Dendritic cell treated with granulocyte-macrophage colony-stimulating factor and Interleukin-4, amounts not matched to agents 40 ng/mL and 50 ng/mL, for 4 days (primary cell): ENCODE results near the gene CDH5.

Experiments used
- H3K27ac Mint-ChIP-seq: one replicate; pipeline ENCODE4 v1.8.0; 2022; ENCODE audit warnings: mild to moderate bottlenecking, mixed read lengths
- H3K27me3 Mint-ChIP-seq: one replicate; pipeline ENCODE4 v1.8.0; 2022; ENCODE audit warnings: mild to moderate bottlenecking, mixed read lengths
- H3K36me3 Mint-ChIP-seq: one replicate; pipeline ENCODE4 v1.8.0; 2022; ENCODE audit warnings: low read depth, mixed read lengths
- H3K4me1 Mint-ChIP-seq: one replicate; pipeline ENCODE4 v1.8.0; 2022; ENCODE audit warnings: low read depth, mixed read lengths
- H3K4me3 Mint-ChIP-seq: one replicate; pipeline ENCODE4 v1.8.0; 2022; ENCODE audit warnings: mild to moderate bottlenecking, moderate library complexity, mixed read lengths
- H3K9me3 Mint-ChIP-seq: one replicate; pipeline ENCODE4 v1.8.0; 2022; ENCODE audit warnings: mixed read lengths
- intact Hi-C: fragments of 100-400 bp; cut with micrococcal nuclease; formaldehyde crosslinking; loops from one replicate; pipeline ENCODE4 v1.15.0; 2022

Gene CDH5

GRCh38 chr16:66360624-66361324, 5.7 kb upstream of the CDH5 start:
- Mint-ChIP-seq H3K4me3 (no peak overlapping the region), H3K27me3 (peaks cover 52% of the 10 kb centered on the region), H3K27ac (no peak overlapping the region), H3K4me1 (peaks cover 57% of the 10 kb centered on the region), H3K36me3 (no peaks in the 10 kb centered on the region), H3K9me3 (no peaks in the 10 kb centered on the region)
- intact Hi-C loops: no loop called here

GRCh38 chr16:66361604-66362135, 4.8 kb upstream of the CDH5 start:
- Mint-ChIP-seq H3K27me3 (peaks cover 51% of the 10 kb centered on the region), H3K4me1 (peaks cover 66% of the 10 kb centered on the region), H3K9me3 (no peaks in the 10 kb centered on the region), H3K4me3 (no peak overlapping the region), H3K27ac (no peak overlapping the region), H3K36me3 (no peaks in the 10 kb centered on the region)
- intact Hi-C loops: no loop called here

- H3K27ac Mint-ChIP-seq: peak overlapping the region; percentile 31
- intact Hi-C loops: no loop called here
- no peaks in the 10 kb centered on the region for H3K36me3 Mint-ChIP-seq
- no peaks in the 10 kb centered on the region for H3K9me3 Mint-ChIP-seq
- no peak overlapping the region for H3K4me3 Mint-ChIP-seq
- peaks cover 46% of the 10 kb centered on the region for H3K27me3 Mint-ChIP-seq
- peaks cover 76% of the 10 kb centered on the region for H3K4me1 Mint-ChIP-seq
These were observed 3.2 kb upstream of the CDH5 start for GRCh38 chr16:66363211-66363777.

GRCh38 chr16:66364117-66364958, 2.2 kb upstream of the CDH5 start:
- Mint-ChIP-seq H3K27me3 (peaks cover 46% of the 10 kb centered on the region), H3K4me1 (peaks cover 87% of the 10 kb centered on the region), H3K36me3 (no peaks in the 10 kb centered on the region), H3K27ac (peak overlapping the region; percentile 31), H3K9me3 (no peaks in the 10 kb centered on the region), H3K4me3 (no peak overlapping the region)
- intact Hi-C loops: no loop called here

- no peaks in the 10 kb centered on the region for H3K36me3 Mint-ChIP-seq
- H3K27me3 Mint-ChIP-seq: peaks cover 43% of the 10 kb centered on the region
- no peak overlapping the region for H3K4me3 Mint-ChIP-seq
- H3K9me3 Mint-ChIP-seq: no peaks in the 10 kb centered on the region
- intact Hi-C loops: no loop called here
- peaks cover 86% of the 10 kb centered on the region for H3K4me1 Mint-ChIP-seq
- peak overlapping the region; percentile 48 for H3K27ac Mint-ChIP-seq
These were observed 1.6 kb upstream of the CDH5 start for GRCh38 chr16:66364959-66365306.

- Mint-ChIP-seq H3K27me3 (peaks cover 43% of the 10 kb centered on the region), H3K4me1 (peaks cover 87% of the 10 kb centered on the region), H3K9me3 (no peaks in the 10 kb centered on the region), H3K4me3 (no peak overlapping the region), H3K36me3 (no peaks in the 10 kb centered on the region), H3K27ac (peak overlapping the region; percentile 48)
- intact Hi-C loops: no loop called here
These were observed 840 bp upstream of the CDH5 start for GRCh38 chr16:66365651-66366050.

- Mint-ChIP-seq H3K27ac (peak overlapping the region; percentile 55), H3K36me3 (no peaks in the 10 kb centered on the region), H3K9me3 (no peaks in the 10 kb centered on the region), H3K27me3 (peaks cover 22% of the 10 kb centered on the region), H3K4me1 (peaks cover 81% of the 10 kb centered on the region), H3K4me3 (no peak overlapping the region)
- intact Hi-C loops: no loop called here
These were observed 1.7 kb downstream of the CDH5 start for GRCh38 chr16:66367968-66368891.

- intact Hi-C loops: no loop called here
- no peaks in the 10 kb centered on the region for H3K36me3 Mint-ChIP-seq
- H3K4me3 Mint-ChIP-seq: no peak overlapping the region
- H3K27me3 Mint-ChIP-seq: peaks cover 13% of the 10 kb centered on the region
- peak overlapping the region; percentile 55 for H3K27ac Mint-ChIP-seq
- peaks cover 78% of the 10 kb centered on the region for H3K4me1 Mint-ChIP-seq
- no peaks in the 10 kb centered on the region for H3K9me3 Mint-ChIP-seq
These were observed 2.6 kb downstream of the CDH5 start for GRCh38 chr16:66369055-66369592.

- H3K9me3 Mint-ChIP-seq: no peaks in the 10 kb centered on the region
- H3K27ac Mint-ChIP-seq: peak overlapping the region; percentile 55
- H3K4me3 Mint-ChIP-seq: no peak overlapping the region
- no peaks in the 10 kb centered on the region for H3K36me3 Mint-ChIP-seq
- peaks cover 59% of the 10 kb centered on the region for H3K4me1 Mint-ChIP-seq
- intact Hi-C loops: no loop called here
- no peaks in the 10 kb centered on the region for H3K27me3 Mint-ChIP-seq
These were observed 4.5 kb downstream of the CDH5 start for GRCh38 chr16:66370786-66371684.

GRCh38 chr16:66372078-66372897, 5.8 kb downstream of the CDH5 start:
- no peaks in the 10 kb centered on the region for H3K27me3 Mint-ChIP-seq
- intact Hi-C loops: no loop called here
- no peak overlapping the region for H3K27ac Mint-ChIP-seq
- no peak overlapping the region for H3K4me3 Mint-ChIP-seq
- no peaks in the 10 kb centered on the region for H3K36me3 Mint-ChIP-seq
- H3K4me1 Mint-ChIP-seq: peaks cover 57% of the 10 kb centered on the region
- no peaks in the 10 kb centered on the region for H3K9me3 Mint-ChIP-seq

GRCh38 chr16:66372898-66373155, 6.3 kb downstream of the CDH5 start:
- Mint-ChIP-seq H3K27me3 (no peaks in the 10 kb centered on the region), H3K27ac (no peak overlapping the region), H3K36me3 (no peaks in the 10 kb centered on the region), H3K4me1 (peaks cover 52% of the 10 kb centered on the region), H3K4me3 (no peak overlapping the region), H3K9me3 (no peaks in the 10 kb centered on the region)
- intact Hi-C loops: no loop called here

GRCh38 chr16:66373667-66374066, 7.2 kb downstream of the CDH5 start:
- no peak overlapping the region for H3K4me3 Mint-ChIP-seq

More at GRCh38 chr16:66373667-66374066, 7.2 kb downstream of the CDH5 start:
- H3K9me3 Mint-ChIP-seq: no peaks in the 10 kb centered on the region
- peaks cover 44% of the 10 kb centered on the region for H3K4me1 Mint-ChIP-seq
- no peak overlapping the region for H3K27ac Mint-ChIP-seq
- H3K27me3 Mint-ChIP-seq: peaks cover 2% of the 10 kb centered on the region
- intact Hi-C loops: no loop called here
- H3K36me3 Mint-ChIP-seq: no peaks in the 10 kb centered on the region
